Suprapubic skin (tissue), 4 donors: ENCODE results near the gene PLXNA2.

Experiments used
- CTCF ChIP-seq, 2 donors: fragments of 200-600 bp in 1 of 2; fragments of 450-650 bp in 1 of 2; sonication (generic) in 1 of 2; IDR thresholded peaks; one replicate each; pipeline ENCODE4 v1.5.1; 2016 to 2019; ENCODE audit warnings: antibody characterized with exemption in 2 of 2, mild to moderate bottlenecking in 1 of 2, moderate library complexity in 1 of 2
- EP300 ChIP-seq: sonication (generic); formaldehyde crosslinking; IDR thresholded peaks from one replicate; pipeline ENCODE4 v1.6.1; 2017; ENCODE audit warnings: antibody characterized with exemption
- POLR2A ChIP-seq, 2 donors: fragments of 450-650 bp; IDR thresholded peaks; one replicate each; pipeline ENCODE4 v1.6.1; 2017; ENCODE audit warnings: antibody characterized with exemption in 2 of 2, mild to moderate bottlenecking in 2 of 2, moderate library complexity in 2 of 2
- POLR2AphosphoS5 ChIP-seq, 3 donors: sonication (generic); formaldehyde crosslinking; IDR thresholded peaks; one replicate each; pipeline ENCODE4 v1.6.1; 2017; ENCODE audit warnings: antibody characterized with exemption in 3 of 3

GRCh38 chr1:208254862-208255261 is 10.7 kb upstream of the PLXNA2 start:
- TF ChIP-seq CTCF (IDR thresholded peaks at IDR 0.05) (no peak), POLR2A (IDR thresholded peaks at IDR 0.05) (no peak), EP300 (no peak), POLR2AphosphoS5 (IDR thresholded peaks at IDR 0.05) (no peak)
